Measurements from ENCODE around the gene EYS. TPM values are rescaled to one million over a fixed set of nuclear protein-coding genes. Genes with fewer than 3 reads are reported as not detected.

The EYS gene
- total RNA-seq: not detected
- 0.33 TPM for polyA plus RNA-seq (2013, experiment 1 of 2)
- 0.37 TPM for polyA plus RNA-seq (2013, experiment 2 of 2)
- 0 to 0.17 (median 0) reads per million in 172 experiments for total RNA-seq

DNA sequence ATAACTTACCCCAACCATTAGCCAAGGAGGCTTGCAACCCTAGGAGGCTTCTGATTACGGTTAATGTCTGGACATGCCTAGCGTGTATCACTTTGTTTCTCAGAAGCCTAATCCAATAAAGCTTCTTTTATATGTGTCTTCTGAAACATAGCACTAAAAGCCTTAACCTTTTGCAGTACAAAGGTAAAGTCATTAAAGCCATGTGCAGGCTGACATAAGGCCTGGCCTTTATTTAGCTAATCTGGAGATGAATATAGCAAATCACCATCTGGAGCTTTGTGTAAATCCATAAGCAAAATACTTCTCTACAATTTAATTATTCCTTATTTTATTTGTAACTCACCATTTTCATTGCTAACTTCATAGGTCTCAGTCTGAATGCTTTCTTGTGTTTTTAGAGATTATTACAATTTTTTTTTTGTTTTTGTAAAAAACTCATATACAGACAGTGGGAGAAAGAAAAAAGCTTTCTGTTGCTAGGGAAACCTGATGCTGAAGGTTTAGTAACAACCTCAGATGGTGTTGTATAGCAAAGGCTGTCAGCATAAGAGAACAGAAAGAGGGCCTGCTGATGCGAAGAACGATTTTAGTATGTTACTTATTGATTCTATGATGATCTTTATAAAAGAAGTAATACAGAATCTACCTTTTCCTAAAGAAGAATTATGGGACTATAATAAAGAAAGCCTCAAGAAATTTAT, at the start of gene EYS:
TSS of gene EYS (minus strand) at position 101 of the 701 bp plus-strand sequence. CDS start 211,816 bp downstream, outside the sequence.
- Histone ChIP-seq H3K4me1 (ENCODE audit: insufficient read depth, low read length) (no peaks in the 10 kb centered on the region), H3K4me3 (ENCODE audit: low read length) (no peak within 1 kb of the TSS), H3K27me3 (ENCODE audit: control insufficient read depth in 1 of 2, insufficient read depth in 2 of 2, low read length in 2 of 2) (no peaks in the 10 kb centered on the region), H3K9me3 (ENCODE audit: control insufficient read depth in 1 of 2, insufficient read depth in 1 of 2, low read length in 2 of 2) (no peaks in the 10 kb centered on the region), H3K36me3 (ENCODE audit: insufficient read depth, low read length) (no peaks in the 10 kb centered on the region), H3K27ac (ENCODE audit: low read depth in 1 of 2, low read length in 2 of 2) (no peak within 1 kb of the TSS)
- TF ChIP-seq CTCF (IDR thresholded peaks at IDR 0.05): no peak
- Mint-ChIP-seq H3K4me3 (no peak within 1 kb of the TSS), H3K9me3 (peaks cover 6% of the 10 kb centered on the region), H3K27ac (no peak within 1 kb of the TSS), H3K27me3 (no peaks in the 10 kb centered on the region), H3K36me3 (ENCODE audit: low read depth) (no peaks in the 10 kb centered on the region), H3K4me1 (ENCODE audit: low read depth) (no peaks in the 10 kb centered on the region)
- ATAC-seq (ENCODE audit: poor library complexity): no peak
- DNase-seq: no peak
- CTCF ChIA-PET: no interaction called here
- POLR2A ChIA-PET: no interaction called here
- intact Hi-C loops (cut with DNase I, micrococcal nuclease): no loop called here

GRCh38 chr6:65746302-65746701, 39.3 kb upstream of the EYS start:
- ATAC-seq (ENCODE audit: poor library complexity) (no peak), DNase-seq (no peak)
- no peaks in the 10 kb centered on the region for H3K4me1 Mint-ChIP-seq (ENCODE audit: low read depth)
- H3K27ac Mint-ChIP-seq: no peak overlapping the region
- no peaks in the 10 kb centered on the region for H3K4me1 ChIP-seq (ENCODE audit: insufficient read depth, low read length)
- ChIA-PET CTCF (no interaction called here), POLR2A (no interaction called here)
- H3K36me3 ChIP-seq (ENCODE audit: insufficient read depth, low read length): no peaks in the 10 kb centered on the region
- H3K9me3 Mint-ChIP-seq: peaks cover 25% of the 10 kb centered on the region
- intact Hi-C loops (cut with DNase I, micrococcal nuclease): no loop called here
- no peak overlapping the region for H3K4me3 Mint-ChIP-seq
- H3K4me3 ChIP-seq (ENCODE audit: low read length): no peak overlapping the region
- no peak overlapping the region for H3K27ac ChIP-seq (ENCODE audit: low read depth in 1 of 2, low read length in 2 of 2)
- TF ChIP-seq CTCF (IDR thresholded peaks at IDR 0.05): no peak
- H3K27me3 ChIP-seq (ENCODE audit: control insufficient read depth in 1 of 2, insufficient read depth in 2 of 2, low read length in 2 of 2): no peaks in the 10 kb centered on the region
- H3K27me3 Mint-ChIP-seq: no peaks in the 10 kb centered on the region
- peaks cover 12 to 19% of the 10 kb centered on the region in 2 experiments for H3K9me3 ChIP-seq (ENCODE audit: control insufficient read depth in 1 of 2, insufficient read depth in 1 of 2, low read length in 2 of 2)
- no peaks in the 10 kb centered on the region for H3K36me3 Mint-ChIP-seq (ENCODE audit: low read depth)

- intact Hi-C loops (cut with DNase I, micrococcal nuclease): no loop called here
- Mint-ChIP-seq H3K4me1 (ENCODE audit: low read depth) (no peaks in the 10 kb centered on the region), H3K4me3 (no peak overlapping the region), H3K9me3 (peaks cover 25% of the 10 kb centered on the region), H3K36me3 (ENCODE audit: low read depth) (no peaks in the 10 kb centered on the region), H3K27me3 (no peaks in the 10 kb centered on the region), H3K27ac (no peak overlapping the region)
- peaks cover 12 to 19% of the 10 kb centered on the region in 2 experiments for H3K9me3 ChIP-seq (ENCODE audit: control insufficient read depth in 1 of 2, insufficient read depth in 1 of 2, low read length in 2 of 2)
- ChIA-PET POLR2A (no interaction called here), CTCF (no interaction called here)
- no peak overlapping the region for H3K4me3 ChIP-seq (ENCODE audit: low read length)
- H3K27ac ChIP-seq (ENCODE audit: low read depth in 1 of 2, low read length in 2 of 2): no peak overlapping the region
- no peaks in the 10 kb centered on the region for H3K36me3 ChIP-seq (ENCODE audit: insufficient read depth, low read length)
- no peaks in the 10 kb centered on the region for H3K4me1 ChIP-seq (ENCODE audit: insufficient read depth, low read length)
- no peak for TF ChIP-seq CTCF (IDR thresholded peaks at IDR 0.05)
- DNase-seq (no peak), ATAC-seq (ENCODE audit: poor library complexity) (no peak)
- no peaks in the 10 kb centered on the region for H3K27me3 ChIP-seq (ENCODE audit: control insufficient read depth in 1 of 2, insufficient read depth in 2 of 2, low read length in 2 of 2)
Measured at GRCh38 chr6:65745614-65746013, 38.6 kb upstream of the EYS start.
